CD4-positive, alpha-beta T cell treated with Interleukin-15 for 1 hour (primary cell): ENCODE results near the gene SMIM43.

Source experiments
- DNase-seq: peaks from one replicate; pipeline ENCODE4 v3.0.0-alpha.2; 2020

SMIM43 gene

DNA sequence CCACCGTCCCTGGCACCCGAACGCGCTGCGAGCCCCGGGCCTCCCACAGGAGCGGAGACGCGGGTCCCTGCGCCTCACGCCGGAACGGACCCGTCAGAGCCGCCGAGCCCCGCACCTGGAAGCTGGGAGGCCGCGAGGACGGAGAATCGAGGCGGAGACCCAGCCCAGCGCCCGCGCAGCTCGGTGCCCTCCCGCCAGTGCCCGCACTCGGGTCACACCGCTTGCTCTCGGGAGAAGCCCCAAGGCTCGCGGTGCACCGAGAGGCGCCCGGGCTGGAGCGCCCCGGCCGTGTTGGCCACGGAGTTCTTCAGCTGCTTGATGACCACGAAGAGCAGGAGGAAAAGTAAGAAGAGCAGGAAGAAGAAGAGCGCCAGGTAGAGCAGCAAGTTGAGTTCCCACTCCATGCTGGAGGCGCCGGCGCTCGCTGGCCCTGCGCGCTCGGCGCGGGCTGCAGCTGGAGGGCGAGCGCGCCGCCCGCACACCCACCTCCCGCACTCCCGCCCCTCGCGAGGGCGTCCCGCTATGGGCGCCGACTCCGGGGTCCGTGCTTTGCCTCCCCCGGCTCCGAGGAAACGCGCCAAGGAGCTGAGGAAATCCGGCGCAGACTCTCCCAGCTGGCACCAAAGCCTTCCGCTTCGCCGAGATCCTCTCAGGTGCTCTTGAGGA is at the start of gene SMIM43:
TSS of gene SMIM43 (minus strand) at position 463 of the 666 bp plus-strand sequence. CDS start at position 404, 59 bp downstream.
- DNase-seq: no peak

DNA sequence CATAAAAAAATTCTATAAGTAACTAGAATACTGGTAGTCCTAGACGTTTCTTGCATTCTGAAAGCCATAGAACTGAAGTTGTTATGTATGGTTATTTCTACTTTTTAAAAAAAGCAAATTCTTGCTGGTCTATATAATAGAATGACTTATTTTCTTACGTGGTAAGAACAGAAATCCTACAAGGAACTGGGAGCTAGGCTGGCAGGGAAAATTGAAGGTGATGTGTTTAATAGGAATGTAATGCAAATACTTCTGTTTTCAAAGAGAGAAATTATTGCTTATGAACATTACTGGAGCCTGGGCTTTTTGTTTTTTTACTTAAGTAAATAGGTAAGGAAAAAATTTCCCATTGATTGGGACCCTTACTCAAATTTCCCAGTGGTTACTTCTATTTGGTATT is 49.8 kb upstream of the SMIM43 start:
- no peak for DNase-seq

DNA sequence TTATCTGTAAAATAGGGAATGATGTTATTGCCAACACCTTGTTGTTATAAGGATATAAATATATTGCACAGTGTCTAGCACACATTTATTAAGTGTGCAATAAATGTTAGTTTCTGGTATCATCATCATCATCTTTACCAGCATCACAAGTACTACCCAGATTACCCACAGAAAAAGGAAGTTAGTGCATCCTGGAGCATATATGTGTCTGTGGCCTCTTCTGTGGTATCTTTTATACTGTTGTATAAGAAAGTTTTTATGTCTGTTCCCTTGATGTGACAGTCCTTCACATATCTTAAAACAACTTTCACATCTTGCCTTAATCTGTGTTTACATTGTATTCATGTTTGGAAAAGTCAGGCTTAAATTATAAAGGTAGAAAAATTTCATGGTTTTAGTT is 46.2 kb upstream of the SMIM43 start:
- no peak for DNase-seq

DNA sequence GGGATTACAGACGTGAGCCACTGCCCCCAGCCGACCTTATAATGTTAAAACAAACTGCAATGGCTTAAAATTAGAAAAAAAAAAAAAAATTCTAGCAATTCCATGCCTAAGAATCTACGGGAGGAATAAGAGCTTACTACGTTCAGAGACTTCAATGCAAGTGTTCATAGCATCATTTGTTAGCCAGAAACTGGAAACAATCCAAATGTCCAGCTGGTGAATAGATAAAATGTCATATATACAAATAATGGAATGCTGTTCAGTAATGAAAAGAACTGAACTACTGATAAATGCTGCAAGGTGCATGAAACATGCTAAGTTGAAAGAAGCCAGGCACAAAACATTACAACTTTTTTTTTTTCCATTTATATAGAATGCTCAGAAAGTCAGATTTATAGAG is 41.4 kb upstream of the SMIM43 start:
- no peak for DNase-seq

DNA sequence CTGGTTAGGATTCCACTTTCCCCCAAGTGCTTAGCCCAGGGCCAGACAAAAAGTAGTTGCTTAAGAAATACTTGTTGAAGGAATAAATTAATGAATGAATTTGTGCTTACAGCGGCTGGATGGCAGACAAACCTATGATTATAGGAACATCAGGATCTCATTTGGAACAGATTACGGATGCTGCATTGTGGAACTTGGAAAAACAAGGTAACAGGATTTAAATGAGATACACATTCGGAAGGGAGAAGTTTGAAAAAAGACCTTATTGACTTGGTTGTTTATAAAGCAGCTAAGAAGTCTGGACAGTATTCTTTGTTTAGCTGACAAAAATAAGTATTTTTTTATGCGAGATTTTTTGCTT is 36.7 kb upstream of the SMIM43 start:
- DNase-seq: no peak

DNA sequence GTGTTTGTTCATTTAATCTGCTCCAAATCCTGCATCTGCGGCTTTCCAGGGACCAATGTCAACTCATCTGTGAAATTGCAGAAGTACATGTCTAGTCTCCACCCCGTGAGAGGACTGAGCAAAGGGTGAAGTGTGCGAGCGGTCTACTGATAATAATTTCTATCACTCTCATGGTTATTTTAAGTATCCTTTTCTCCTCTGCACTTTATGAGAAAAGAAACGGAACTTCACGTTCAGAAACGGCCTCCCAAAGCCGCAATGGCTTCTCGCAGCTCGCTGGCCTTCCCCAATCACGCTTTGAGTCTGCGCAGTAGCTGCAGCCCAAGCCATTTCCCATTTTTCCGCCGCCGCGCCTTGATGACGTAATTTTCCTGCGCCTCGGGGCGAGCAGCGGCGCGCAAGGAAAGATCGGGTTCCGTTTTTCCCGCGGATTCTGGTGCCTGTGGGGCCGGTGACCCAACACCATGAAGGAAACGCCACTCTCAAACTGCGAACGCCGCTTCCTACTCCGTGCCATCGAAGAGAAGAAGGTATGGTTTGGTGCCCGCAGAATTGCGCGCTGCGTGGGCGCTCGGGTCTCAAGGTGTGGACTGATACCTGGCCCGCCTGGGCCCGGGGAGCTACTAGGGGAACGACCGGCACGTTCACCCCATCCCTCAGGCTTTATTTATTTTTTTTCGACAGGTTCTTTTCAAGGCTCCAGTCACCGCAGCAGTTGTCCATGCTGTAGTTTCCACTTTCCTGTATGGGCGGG is 36.2 kb upstream of the SMIM43 start, which contains the start of gene EXOSC9:
TSS of gene EXOSC9 (plus strand) at position 363 of the 754 bp plus-strand sequence. CDS start at position 465, 102 bp downstream.
- peak; percentile 92 for DNase-seq

DNA sequence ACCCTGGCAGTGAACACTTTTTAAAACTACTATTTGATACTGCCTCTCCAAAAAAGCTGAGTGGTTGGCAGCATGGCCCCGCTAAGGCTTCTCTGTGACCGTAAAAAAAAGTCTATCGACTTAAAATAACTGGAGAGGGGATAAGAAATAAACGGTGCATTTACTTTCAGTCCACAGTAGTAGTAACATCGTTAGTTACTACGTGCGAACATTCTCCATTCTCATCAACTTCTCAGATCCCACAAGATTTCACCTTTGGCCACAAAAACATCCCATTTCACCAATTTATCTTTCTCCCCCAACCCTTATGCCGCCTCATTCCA is 35.6 kb upstream of the SMIM43 start:
- no peak for DNase-seq

DNA sequence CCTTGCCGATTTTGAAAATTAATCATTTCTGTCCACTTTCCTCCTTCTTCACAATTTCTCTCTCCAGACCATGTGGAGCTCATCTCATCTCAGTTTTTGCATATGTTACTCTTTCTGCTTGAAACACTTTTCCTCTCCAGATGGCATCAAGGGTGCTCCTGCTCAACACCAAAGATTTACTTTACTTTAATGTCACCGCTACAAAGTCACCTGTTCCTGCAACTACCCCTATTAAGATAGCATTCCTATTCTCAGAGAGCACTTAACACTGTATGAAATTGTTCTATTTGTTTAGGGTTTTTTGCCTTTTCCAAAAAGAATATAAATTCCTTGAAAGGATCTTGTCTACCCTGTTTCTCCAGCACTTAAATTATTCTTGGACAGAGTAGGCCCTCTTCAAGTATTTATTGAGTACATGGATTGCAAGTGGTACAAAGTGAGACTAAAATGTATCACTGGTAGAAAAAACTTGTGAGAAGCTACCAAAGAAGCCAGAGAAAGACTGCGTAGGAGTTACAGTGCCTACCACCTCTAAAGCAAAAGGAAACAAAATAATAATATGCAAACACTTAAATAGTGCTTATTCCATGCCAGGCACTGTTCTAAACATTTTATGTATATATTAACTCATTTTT is 35.0 kb upstream of the SMIM43 start:
- no peak for DNase-seq

DNA sequence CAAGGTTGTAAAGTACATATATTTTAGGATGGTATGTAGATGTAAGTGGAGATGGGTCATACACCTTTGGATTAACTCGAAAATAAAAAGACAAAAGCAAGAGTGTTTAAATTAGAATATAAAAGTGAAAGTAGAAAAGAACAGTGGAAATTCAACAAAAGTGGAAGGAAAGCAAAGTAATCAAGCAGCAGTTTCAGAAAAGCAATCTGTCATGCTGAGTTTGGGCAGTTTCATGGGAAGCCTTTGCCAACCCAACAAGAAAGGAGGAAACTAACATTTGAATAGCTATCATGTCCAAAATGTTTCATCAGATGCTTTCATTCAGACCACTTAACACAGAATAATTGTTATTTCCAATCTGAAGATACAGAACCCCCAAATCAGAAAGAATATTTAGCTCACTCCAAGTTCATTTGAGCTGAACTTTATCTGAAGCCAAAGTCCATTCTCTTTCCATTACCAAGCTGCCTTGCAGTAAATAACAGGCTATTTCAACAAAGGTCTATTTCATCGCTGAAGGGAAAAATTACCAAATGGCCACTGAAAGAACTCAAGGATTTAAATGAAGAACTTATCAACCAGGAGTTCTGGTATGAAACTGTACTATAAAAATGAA is 34.4 kb upstream of the SMIM43 start:
- no peak for DNase-seq

DNA sequence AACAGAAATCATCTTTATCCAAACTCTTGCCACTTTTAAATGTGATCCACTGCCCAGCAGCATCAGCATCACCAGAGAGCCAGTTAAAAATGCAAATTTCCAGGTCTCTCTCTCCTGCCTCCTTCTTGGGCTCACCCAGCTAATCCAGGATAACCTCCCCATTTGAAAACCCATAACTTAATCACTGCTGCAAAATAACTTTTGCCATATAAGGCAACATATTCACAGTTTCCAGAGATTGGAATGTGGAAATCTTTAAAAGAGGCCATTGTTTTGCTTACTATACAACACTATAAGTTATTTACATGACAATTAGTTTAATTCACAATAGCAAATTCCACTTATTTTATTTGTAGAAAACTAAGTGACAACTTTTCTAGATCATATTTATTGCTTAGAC is 31.3 kb upstream of the SMIM43 start:
- DNase-seq: no peak

DNA sequence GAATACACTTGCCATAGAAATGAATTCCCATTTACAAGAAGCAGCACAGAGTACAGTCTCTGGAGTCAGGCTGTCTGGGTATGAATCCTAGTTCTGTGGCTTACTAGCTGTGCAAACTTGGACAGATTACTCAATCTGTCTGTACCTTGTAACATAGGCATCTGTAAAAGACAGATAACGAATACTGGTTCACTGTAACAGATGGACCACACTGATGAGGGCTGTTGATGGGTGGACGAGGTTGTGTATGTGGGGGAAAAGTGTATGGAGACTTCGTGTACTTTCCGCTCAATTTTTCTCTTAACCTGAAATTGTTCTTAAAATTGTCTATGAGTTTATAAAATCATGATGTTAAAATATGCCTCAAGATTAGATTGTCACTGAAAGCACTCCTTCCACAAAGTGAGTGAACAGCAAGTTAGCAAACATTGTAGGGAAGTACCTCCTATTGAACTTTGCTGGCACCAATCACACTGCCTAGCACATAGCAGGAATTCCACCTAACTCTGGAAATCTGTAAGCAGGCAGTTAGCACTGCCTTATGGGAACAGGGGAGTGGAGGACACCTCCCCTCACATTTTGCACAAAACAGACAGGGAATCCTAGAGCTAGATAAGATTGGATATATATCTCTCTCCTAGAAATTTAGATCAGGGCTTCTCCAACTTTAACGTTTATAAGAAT is 29.7 kb upstream of the SMIM43 start:
- DNase-seq: no peak

DNA sequence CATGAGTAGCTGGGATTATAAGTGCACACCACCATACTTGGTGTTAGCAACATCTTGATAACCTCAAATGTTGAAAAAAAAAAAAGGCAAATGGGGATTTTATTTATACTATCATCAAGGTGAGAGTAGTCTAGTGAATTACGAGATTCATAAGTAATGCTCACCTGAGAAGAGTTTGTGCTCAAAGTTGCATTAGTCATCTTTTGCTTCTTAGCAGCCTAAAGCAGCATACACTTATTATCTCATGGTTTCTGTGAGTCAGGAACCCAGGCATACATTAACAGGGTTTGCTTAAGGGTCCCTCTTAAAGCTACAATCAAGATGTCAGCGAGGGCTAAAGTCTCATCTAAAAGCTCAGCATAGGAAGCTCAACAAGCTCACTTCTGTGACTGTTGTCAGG is 28.0 kb upstream of the SMIM43 start:
- DNase-seq: no peak

DNA sequence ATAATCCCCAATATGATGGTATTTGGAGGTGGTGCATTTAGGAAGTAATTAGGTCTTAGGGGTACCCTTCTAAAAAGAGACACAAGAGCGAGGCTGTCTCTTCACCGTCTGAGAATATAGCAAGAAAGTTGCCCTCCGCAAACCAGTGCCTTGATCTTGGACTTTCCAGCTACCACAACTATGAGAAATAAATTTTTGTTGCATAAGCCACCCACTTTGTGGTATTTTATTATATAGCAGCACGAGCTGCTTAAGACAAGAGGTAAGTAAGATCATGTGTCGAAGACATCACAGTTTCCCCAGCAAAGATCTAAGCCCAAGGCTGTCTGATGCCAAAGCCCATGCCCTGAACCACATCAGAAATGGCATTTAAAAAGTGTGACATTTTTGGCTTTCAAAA is 26.5 kb upstream of the SMIM43 start:
- DNase-seq: no peak

DNA sequence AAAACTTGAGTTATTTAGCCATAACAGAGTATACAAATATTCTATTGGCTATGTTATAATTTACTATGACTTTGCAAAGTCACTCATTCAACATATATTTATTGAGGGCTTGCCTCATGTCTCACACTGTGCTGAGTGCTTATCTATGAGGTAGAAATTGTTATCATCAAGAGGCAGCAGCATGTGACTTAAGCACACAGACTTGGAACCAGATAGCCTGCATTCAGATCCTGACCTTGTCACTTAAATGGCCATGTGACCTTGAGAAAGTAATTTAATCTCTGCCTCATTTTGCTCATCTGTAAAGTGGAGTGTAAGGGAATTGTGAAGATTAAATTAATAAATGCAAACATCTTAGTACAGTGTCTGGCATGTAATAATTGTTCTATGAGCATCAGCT is 26.0 kb upstream of the SMIM43 start:
- DNase-seq: no peak

DNA sequence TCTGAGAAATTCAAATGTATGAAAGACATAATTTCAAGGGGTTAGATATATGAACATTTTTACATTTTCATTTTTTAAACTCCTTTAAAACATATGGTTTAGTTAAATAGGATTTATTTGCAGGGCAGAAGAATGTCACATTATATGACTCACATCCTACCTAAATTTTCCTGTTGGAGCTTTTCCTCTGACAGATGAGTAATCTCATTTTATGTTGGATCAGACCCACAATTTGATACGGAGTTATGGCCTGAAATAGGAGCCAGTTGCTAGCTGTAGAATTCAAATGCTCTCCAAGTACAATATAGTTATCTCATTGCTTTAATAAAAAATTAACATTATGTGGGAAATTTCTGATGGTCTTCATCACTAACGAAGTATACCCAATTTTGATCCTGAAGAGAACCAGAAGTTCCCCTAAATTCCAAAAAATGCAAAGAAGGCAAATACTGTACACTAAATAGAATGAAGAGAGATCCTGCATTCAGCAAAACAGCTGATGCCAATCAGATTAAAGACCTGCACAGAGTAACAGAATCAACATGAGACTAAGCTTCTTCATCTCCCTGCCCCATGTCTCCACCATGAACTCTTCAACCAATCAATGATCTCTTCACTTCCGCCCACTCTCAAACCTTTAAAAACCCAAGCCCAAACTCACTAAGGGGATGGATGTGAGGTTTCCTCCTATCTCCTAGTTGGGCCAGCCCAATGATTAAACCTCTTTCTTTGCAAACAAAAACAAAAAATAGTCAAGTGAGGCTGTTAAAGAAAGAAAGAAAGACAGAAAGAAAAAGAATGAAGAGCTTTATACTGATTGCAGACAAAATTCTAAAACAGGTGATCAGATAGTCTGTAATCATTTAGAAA is 25.2 kb upstream of the SMIM43 start:
- no peak for DNase-seq

DNA sequence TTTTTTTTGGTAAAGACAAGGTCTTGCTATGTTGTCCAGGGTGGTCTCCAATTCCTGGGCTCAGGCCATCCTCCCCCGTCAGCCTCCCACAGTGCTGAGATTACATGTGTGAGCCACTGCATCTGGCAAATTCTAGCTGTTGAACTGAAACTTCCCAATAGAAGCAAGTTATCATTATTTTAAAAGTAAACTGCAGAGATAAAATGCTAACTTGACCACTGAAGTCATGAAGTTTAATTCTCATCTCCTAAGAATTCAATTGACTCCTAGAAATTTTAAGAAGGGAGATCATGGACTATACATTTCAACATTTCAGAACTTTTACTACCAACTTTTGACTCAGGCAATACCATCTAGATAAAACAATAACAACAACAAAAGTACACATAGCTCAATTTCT is 24.5 kb upstream of the SMIM43 start:
- no peak for DNase-seq

DNA sequence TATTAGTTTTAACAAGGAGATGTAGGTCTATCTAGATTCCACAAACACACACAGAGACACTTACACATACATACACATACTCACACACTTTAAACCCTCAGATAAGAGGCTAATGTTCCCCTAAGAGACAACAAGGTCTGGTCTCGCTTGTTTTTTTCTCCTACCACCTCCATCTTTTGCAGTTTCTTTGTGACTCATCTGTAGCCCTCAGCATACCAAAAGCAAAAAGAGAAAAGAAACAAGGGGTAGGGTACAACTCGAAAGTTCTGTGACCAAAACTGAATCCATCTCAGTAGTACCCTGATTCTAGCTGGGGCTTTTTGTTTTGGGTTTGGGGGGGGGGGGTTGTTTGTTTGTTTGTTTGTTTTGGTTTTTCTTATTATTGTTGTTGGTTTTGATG is 23.9 kb upstream of the SMIM43 start:
- DNase-seq: no peak

DNA sequence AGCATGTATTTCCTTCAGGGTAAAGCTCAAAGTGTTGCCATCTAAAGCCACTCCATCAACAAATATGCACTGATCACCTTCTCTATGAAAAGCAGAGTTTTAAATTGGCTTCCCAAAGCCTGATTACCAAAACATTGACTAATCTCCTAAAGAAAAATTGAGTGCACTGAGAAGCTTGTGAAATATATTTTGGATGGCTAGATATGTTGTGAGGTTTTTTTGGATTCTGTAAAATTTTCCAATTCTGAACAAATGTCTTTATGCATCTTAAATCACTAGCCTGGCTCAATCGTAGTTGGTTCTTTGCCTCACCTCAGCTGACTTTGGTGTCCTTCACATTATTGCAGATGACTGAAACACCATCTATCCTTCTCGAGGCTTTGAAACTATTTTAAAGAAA is 21.3 kb upstream of the SMIM43 start:
- no peak for DNase-seq

DNA sequence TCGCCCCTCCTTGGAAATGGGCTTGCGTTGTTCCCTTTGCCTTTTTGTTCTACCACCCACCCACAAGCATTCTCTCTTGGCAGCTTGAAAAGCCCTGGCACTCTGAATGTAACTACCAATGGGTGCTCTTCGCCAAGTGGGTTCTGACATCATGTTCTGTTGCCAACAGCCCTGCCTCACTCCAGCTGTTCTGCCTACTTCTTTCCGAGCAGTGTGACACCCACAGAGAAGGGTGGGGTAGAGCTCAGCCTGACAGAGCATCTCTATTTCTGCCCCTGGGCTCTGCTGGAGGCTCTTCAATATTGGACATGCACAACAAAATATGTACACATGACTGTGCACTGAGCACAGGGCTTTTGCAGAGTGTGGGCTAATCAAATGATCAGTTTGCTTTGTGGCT is 20.5 kb upstream of the SMIM43 start:
- DNase-seq: no peak

DNA sequence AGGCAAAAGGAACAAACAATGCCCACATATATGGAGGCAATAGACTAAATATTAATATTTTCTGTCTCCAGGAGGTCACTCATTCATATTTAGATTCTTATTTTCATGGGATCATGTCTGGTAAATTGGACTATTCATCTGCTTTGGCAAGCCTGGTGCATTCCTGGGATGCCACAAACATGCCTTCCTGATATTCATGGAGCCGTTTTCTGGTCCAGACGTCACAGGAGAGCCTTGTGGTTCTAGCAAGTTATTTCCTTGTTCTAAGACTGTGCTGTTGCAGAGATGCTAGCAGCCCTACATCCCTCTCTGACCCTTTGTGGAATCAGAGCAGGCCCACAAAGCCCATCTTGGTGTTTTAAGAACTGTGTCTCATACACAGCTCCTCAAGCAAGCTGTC is 20.0 kb upstream of the SMIM43 start:
- no peak for DNase-seq

DNA sequence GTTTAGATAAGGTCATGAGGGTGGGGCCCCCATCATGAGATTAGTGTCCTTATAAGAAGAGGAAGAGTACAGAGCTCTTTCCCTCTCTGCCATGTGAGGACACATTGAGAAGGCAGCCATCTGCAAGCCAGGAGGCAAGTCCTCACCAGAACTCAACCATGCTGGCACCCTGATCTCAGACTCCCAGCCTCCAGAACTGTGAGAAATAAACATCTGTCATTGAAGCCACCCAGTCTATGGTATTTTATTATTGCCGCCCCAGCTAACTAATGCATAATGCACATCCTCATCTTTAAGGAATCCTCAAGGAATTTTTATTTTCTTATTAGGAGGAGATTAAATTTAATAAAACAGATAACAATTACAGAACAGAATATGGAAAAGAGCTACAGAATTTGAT is 19.4 kb upstream of the SMIM43 start:
- no peak for DNase-seq

DNA sequence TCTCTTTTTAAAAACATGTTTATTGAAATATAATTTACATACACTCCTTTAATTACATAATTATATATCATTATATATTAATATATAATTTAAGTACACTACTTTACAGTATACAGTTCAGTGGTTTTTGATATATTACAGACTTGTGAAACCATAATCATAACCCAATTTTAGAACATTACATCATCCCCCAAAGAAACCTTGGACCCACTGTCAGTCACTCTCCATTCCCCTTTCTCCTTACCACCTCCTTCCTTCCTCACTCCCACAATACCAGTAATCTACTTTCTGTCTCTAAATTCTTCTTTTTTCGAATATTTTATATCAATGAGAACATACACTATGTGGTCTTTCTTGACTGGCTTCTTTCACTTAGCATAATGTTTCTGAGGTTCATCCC is 18.2 kb upstream of the SMIM43 start:
- no peak for DNase-seq
